ENCODE results near the gene ATG7. TPM values are rescaled to one million over a fixed set of nuclear protein-coding genes. Genes with fewer than 3 reads are reported as not detected.
A peak's percentile ranks its signal among the peaks of the same experiment; 100 is the strongest.
"Not testable (repeated sequence)": the region's sequence is repeated elsewhere in the genome, so short reads cannot be mapped to it uniquely, and the experiment has no call there.

The ATG7 gene
- total RNA-seq, 1 experiment from 2014 or later, result 34.5 TPM

DNA sequence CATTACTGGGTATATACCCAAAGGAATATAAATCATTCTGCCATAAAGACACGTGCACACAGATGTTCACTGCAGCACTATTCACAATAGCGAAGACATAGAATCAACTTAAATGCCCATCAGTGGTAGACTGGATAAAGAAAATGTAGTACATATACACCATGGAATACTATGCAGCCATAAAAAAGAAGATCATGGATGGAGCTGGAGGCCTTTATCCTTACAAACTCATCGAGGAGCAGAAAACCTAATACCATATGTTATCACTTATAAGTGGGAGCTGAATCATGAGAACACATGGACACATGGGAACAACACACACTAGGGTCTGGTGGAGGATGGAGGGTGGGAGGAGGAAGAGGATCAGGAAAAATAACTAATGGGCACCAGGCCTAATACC, 173.0 kb downstream of the ATG7 start:
- H3K9me3 ChIP-seq, H3K36me3 ChIP-seq, H3K27me3 ChIP-seq, H3K4me3 ChIP-seq, DNase-seq: not testable (repeated sequence)

DNA sequence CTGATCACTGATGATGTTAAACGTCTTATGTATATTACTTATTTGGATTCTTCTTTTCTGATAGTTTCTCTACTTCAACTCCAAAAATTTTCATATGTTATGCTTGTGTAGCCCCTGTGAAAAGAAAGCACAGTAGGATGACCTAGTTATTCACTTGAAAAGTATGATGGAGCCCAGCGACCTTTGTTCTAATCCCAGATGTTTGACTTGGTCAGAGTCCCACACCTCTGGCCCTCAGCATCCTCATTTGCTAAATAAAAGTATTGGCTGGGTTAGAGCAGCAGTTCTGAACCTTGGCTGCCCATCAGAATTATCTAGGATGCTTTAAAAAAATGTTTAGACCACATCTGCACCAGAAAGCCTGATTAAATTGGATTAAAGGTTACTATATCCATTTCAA, 173.7 kb downstream of the ATG7 start:
- H3K27me3 ChIP-seq, result no peaks in the 10 kb centered on the region
- H3K36me3 ChIP-seq, result no peaks in the 10 kb centered on the region
- H3K4me3 ChIP-seq, result no peak overlapping the region
- peak; percentile 48 for DNase-seq
- H3K9me3 ChIP-seq, result no peaks in the 10 kb centered on the region

DNA sequence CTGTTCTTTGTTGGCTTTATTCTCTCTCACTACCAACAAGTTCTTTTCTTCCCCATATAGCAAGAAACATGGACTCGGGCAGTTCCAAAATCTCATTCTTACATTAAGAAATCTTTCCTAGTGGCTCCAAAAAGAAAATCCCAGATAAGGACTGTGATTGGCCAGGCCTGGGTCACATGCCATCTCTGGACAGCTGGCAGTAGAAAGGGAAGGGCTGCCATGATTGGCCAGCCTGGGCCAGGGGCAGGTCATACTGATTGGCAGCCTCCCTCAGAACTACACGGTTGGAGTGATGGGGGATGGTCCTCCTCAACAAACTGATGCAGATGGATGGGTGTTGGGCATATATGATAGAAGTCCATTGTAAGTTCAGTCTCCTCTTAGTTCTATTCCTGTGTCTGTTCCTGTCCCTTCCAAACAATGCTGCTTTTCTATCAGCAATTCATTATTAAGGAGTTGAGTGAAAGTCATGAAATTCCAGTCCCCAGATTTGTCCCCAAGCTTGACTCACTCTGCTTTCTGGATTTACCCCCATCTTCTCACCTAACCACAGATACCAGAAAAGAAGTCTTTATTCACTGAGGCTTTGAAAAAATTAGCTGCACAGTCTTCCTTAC, 175.5 kb downstream of the ATG7 start:
- no peaks in the 10 kb centered on the region for H3K27me3 ChIP-seq
- DNase-seq, result no peak
- no peak overlapping the region for H3K4me3 ChIP-seq
- H3K36me3 ChIP-seq, result no peaks in the 10 kb centered on the region
- H3K9me3 ChIP-seq, result no peaks in the 10 kb centered on the region

DNA sequence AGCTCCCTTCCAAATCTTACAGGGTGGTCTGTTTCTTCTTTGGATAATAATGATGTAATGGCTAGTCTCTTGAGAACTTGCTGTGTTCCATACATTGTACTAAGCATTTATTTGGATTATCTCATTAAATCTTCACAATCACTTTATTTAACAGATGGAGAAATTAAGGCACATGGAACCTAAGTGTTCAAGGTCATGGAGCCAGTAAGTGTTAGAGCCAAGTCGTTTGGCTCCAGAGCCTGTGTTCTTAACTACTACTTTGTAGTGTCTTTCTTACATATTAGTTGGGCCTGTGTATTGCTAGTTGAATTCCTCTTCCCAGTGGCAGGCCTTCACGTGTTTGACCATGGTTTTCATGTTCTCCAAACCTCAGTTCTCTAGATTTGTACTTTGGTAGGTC, 177.8 kb downstream of the ATG7 start:
- H3K27me3 ChIP-seq, result no peaks in the 10 kb centered on the region
- no peaks in the 10 kb centered on the region for H3K36me3 ChIP-seq
- no peak for DNase-seq
- H3K4me3 ChIP-seq, result no peak overlapping the region
- no peaks in the 10 kb centered on the region for H3K9me3 ChIP-seq

DNA sequence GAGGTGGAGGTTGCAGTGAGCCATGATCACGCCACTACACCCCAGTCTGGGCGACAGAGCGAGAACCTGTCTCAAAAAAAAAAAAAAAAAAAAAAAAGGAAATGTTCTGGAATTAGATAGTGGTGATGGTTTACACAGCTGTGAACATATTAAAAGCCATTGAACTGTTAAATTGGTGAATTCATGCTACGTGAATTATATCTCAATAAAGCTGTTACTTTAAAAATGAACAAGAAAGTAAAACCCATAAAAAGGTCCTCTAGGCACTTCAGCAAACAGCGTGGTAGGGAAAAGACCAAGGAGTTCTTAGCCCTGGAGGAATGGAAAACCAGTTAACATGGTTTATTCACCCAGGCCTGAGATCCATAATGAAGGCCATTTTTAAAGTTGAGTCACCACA, 180.1 kb downstream of the ATG7 start:
- DNase-seq, result no peak
- Histone ChIP-seq H3K9me3 (no peaks in the 10 kb centered on the region), H3K4me3 (no peak overlapping the region), H3K36me3 (no peaks in the 10 kb centered on the region), H3K27me3 (no peaks in the 10 kb centered on the region)

DNA sequence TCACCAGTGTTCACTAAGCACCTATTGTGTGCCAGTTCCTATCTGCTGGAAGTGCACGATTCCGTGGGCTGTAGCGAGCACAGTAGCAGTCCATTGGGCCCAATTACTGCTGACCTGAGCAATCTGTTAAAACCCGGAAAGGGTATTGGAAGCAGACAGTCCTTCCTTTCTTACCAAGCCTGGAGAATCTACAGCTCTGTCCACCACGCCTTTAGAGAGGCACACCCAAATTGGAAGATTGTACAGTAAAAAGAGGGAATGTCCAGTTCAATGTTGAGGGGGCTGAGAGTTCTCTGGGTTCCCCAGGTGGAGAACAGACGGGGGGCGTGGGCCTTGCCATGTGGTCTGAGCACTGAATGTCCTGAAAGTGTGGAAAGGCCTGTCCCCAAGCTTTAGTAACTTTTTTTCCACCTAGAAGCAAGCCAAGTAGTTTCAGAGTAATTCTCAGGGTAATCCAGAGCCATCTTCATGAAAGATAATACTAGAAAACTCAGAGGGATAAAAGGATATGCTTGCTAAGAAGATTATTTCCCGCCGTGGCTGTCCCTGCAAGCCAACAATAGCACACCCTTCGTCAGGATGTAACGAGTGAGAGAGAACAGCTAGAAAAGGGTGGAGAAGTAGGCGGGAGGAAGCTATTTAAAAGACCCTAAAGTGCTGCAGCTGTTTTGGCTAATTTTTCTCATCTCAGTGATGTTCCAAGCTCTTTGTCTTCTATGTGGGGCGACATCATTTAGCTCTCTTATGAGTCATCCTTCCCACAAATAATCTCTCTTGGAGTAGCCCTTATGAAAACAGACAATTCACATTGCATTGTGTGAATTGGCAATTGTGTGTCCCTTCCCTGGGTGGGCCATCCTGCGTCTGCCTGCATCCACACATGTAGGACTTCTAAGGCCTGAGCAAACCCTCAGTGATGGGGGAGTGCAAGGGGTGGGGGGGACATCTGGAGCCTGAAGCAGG, 181.0 kb downstream of the ATG7 start:
- Histone ChIP-seq H3K4me3 (no peak overlapping the region), H3K9me3 (no peaks in the 10 kb centered on the region), H3K27me3 (no peaks in the 10 kb centered on the region), H3K36me3 (no peaks in the 10 kb centered on the region)
- no peak for DNase-seq

DNA sequence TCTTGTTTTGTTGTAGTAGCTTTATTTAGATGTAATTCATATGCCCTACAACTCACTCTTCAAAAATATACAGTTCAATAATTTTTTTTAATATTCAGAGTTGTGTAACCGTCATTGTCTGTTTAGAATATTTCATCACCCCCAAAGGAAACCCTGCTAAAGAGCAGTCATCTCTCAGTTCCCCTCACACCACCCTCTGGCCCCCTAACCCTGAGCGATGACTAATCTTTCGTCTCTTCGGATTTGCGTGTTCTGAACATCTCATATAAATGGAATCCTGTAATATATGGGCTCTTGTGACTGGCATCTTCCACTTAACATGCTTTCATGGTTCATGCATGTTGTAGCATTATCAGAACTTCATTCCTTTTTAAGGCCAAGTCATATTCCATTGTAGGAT, 183.8 kb downstream of the ATG7 start:
- no peaks in the 10 kb centered on the region for H3K27me3 ChIP-seq
- DNase-seq, result no peak

DNA sequence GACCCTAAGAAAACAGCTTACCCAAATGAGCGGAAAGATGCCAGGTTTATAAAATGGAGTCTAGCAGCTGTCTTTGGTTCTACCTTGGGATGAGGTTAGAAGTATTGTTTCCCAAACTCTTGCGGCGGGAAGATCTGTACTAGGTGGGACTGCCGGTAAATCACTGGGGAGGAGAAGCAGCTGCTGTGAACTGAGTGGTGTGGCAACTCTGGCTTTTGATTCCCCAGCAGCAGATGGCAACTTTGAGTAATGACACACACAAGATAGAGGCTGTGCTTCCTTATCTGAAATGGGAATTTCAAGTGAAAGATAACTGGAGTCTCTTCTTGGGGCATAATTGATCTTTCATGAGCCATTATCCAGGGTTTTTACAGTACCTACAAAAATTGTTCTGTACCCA, 184.9 kb downstream of the ATG7 start:
- Histone ChIP-seq H3K27me3 (no peaks in the 10 kb centered on the region), H3K4me3 (no peak overlapping the region), H3K9me3 (no peaks in the 10 kb centered on the region), H3K36me3 (no peaks in the 10 kb centered on the region)
- DNase-seq, result no peak

More for the DNA sequence above, 183.8 kb downstream of the ATG7 start:
- Histone ChIP-seq H3K9me3 (no peaks in the 10 kb centered on the region), H3K4me3 (no peak overlapping the region), H3K36me3 (no peaks in the 10 kb centered on the region)

DNA sequence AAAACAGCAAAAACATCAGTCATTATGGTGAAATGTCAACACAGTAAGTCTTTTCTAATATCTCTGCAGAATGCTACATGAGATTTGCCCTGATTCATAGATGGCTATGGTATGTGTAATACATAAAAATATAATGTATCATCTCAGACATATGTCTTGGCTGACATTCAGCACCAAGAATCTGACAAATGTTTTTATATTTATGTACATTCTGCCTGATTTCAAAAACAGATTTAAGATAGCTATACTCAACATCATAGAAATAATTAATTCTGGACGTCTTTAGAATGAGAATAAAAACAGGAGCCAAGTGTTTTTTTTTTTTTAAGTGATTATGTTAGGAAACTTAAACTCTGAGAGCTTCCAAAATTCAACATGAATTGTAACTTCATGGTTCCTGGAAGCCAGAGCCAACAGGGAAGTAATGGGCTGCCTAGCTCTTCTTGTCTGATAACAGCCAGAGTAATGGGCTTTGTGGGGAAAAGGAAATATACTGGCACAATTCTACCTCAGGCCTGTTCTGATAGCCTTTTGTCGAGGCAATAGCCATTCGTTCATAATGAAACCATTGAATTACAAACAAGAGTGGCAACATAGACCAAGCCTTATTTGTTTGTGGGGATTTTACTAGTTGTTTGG, 187.1 kb downstream of the ATG7 start:
- DNase-seq, result no peak
- no peak overlapping the region for H3K4me3 ChIP-seq
- H3K27me3 ChIP-seq, result no peaks in the 10 kb centered on the region
- no peaks in the 10 kb centered on the region for H3K36me3 ChIP-seq
- H3K9me3 ChIP-seq, result no peaks in the 10 kb centered on the region

DNA sequence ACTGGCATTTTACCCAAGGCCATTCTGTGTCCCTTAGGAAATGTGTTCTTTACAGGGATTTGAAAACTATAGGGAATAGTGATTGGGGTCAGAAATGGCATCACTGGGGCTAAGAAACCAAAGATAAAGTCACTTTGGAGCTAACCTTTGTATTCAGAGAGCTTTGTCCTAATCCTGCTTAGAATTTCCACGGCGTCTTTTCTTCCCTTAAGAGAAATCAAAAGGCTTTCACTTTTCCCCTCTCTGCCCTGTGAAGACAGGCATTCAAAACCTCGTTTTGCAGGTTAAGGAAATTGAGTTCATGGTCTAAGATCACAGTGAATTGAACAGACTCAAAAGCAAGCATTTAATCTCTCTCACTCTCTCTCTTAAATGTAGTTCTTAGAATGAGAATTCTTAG, 189.0 kb downstream of the ATG7 start:
- no peak overlapping the region for H3K4me3 ChIP-seq
- H3K27me3 ChIP-seq, result no peaks in the 10 kb centered on the region
- H3K9me3 ChIP-seq, result no peaks in the 10 kb centered on the region
- no peaks in the 10 kb centered on the region for H3K36me3 ChIP-seq
- DNase-seq, result no peak

DNA sequence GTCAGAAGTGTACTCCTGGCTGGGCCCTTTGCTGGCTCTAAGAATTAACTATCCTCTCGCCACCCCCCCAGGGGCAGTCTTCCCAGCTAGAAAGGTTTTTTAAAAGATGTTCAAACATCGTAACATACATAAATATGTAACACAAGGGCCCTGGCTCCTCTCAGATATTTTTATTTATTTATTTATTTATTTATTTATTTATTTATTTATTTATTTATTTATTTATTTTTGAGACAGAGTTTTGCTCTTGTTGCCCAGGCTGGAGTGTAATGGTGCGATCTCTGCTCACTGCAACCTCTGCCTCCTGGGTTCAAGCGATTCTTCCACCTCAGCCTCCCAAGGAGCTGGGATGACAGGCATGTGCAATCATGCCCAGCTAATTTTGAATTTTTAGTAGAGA, 190.5 kb downstream of the ATG7 start:
- not testable (repeated sequence) for H3K27me3 ChIP-seq, H3K36me3 ChIP-seq, H3K4me3 ChIP-seq, H3K9me3 ChIP-seq, DNase-seq

DNA sequence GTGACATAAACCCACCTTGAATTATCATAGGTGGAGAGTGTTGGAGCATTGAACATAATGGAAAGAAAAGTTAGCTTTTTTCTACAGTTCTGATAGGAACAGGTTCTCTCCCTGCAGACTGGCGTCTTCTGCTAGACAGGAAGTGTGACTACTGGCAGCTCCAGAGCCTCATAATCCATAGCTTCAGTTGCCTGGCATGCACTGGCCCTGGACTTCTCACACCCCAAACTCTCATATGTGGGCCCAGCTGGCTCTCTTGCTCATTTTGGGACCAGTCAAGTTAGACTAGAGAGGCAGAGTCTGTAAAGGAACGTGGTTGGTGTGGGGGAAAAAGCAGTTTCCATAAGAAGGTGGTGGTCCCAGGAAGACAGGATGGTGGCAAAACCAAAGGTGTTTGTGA, 191.4 kb downstream of the ATG7 start:
- Histone ChIP-seq H3K27me3 (no peaks in the 10 kb centered on the region), H3K36me3 (no peaks in the 10 kb centered on the region), H3K9me3 (no peaks in the 10 kb centered on the region), H3K4me3 (no peak overlapping the region)
- peak; percentile 64 for DNase-seq

DNA sequence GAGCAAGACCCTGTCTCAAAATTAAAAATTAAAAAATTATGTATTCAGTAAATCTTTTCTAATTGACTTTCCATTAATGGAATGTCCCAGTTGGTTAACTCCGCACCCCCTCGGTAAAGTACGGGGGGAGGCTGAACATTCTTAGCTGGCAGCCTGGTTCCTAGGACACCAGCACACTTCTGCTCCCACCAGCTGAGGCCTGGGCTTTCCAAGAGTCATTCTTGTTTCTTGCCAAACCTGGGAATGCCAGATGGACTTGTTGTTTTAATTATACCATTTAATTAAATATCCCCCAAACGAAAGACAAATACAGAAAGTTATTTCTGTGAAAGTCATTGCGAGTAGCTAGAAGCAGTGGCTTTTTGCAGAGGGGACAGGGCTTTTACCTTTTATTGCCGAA, 192.2 kb downstream of the ATG7 start:
- Histone ChIP-seq H3K9me3 (no peaks in the 10 kb centered on the region), H3K27me3 (no peaks in the 10 kb centered on the region), H3K4me3 (no peak overlapping the region), H3K36me3 (no peaks in the 10 kb centered on the region)
- DNase-seq, result no peak

DNA sequence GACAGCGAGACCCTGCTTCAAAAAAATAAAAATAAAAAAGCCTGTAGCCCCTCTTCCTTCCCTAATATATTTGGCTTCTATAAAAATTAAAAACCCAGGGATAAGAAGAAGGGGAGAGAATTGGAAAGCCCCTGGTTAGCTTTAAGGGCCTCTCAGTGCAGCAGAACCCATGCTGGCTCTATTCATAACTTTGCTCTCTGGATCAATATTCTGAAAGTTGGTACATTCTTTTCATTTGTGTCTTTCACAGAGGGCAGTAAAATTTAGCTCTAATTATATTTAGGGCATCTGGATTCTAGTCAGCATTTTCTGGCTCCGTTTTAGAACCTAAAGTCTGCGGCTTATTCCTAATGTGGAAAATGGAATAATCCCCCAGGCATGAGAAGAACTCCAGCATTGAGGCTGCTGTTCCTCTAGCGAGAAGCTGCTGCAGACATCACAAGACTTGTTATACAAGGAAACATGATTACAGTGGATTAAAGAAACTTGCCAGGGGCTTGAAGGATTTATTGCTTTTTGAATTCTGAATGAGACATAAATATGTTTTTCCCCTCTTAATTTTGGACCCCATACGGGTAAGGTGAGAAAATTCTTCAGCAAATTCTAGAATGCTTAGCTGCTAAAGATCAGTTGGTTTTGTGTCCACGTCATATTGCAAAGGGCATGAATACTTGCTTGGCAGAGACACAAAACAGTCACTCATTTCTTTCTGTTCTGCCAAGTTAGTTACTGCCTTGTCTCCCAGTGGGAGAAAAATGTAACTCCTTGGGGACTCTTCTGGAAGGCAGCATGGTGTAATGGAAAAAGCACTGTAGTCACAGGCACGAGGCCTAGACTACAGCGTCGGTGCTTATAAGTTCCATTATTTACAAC, 193.8 kb downstream of the ATG7 start:
- peak; percentile 59 for DNase-seq
- H3K4me3 ChIP-seq, result no peak overlapping the region

DNA sequence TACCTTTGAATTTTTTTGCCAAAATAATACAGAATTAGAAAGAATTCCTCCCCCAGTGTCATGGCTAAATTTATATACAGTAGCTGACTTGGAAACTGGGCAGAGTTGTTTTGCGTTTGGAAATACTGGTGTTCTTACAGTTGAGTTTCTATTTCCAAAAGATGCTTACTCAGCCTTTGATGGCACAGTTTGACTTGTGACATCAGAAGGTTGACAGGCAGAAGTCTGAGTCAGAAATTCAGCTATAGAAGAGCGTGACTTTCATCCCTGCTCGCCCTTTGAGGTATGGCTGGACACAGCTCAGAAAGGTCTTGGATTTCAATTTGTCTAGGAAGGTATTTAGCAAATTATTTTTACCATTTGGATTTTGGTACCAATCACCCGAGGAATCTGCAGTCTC, 195.7 kb downstream of the ATG7 start:
- Histone ChIP-seq H3K36me3 (no peaks in the 10 kb centered on the region), H3K4me3 (no peak overlapping the region), H3K9me3 (no peaks in the 10 kb centered on the region), H3K27me3 (no peaks in the 10 kb centered on the region)
- no peak for DNase-seq

More for the DNA sequence above, 193.8 kb downstream of the ATG7 start:
- H3K36me3 ChIP-seq, result no peaks in the 10 kb centered on the region
- H3K27me3 ChIP-seq, result no peaks in the 10 kb centered on the region
- H3K9me3 ChIP-seq, result no peaks in the 10 kb centered on the region

DNA sequence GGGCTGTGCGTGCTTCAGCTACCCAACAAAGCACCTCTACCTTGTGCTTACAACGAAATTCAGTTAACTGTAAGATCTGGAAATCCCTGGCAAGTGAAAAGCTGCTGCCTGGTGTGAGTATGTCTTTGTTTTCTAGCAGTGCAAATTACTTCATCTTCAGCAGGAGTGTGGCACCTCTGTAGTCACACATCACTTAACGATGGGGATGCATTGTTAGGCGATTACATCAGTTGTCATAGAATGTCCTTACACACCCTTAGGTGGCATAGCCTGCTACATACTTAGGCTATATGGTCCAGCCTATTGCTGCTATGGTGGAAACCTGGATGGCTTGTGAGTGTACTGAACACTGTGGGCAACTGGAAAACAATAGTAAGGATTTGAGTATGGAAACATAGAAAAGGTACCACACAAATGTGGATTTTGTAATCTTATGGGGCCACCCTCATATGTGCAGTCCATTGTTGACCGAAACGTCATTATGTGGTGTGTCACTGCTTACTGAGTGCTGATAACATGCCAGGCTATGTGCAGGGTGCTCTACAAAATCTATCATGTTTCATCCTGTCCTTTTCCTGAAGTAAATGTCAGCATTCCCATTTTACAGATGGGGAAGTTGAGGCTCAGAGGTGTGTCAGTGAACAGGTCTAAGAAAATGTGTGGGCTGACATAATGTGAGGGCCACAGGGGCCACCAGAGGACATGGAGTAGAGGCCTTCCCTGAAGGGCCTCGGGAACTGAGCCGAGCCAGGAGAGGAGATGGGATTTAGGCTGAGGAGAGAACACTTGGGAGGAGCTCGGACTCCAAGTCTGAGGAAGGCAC, 198.0 kb downstream of the ATG7 start:
- no peak for DNase-seq

More for the DNA sequence above, 198.0 kb downstream of the ATG7 start:
- Histone ChIP-seq H3K9me3 (no peaks in the 10 kb centered on the region), H3K4me3 (no peak overlapping the region), H3K27me3 (no peaks in the 10 kb centered on the region), H3K36me3 (no peaks in the 10 kb centered on the region)
